Glomerular visceral epithelial cell (primary cell): ENCODE measurements around the gene AGBL2.
"Not testable (repeated sequence)": the region's sequence is repeated elsewhere in the genome, so short reads cannot be mapped to it uniquely, and the experiment has no call there.

ENCODE experiments used
- DNase-seq: peaks from one replicate; pipeline ENCODE4 v3.0.0-alpha.2; 2016; ENCODE audit errors: extremely low spot score

Gene AGBL2, protein sequence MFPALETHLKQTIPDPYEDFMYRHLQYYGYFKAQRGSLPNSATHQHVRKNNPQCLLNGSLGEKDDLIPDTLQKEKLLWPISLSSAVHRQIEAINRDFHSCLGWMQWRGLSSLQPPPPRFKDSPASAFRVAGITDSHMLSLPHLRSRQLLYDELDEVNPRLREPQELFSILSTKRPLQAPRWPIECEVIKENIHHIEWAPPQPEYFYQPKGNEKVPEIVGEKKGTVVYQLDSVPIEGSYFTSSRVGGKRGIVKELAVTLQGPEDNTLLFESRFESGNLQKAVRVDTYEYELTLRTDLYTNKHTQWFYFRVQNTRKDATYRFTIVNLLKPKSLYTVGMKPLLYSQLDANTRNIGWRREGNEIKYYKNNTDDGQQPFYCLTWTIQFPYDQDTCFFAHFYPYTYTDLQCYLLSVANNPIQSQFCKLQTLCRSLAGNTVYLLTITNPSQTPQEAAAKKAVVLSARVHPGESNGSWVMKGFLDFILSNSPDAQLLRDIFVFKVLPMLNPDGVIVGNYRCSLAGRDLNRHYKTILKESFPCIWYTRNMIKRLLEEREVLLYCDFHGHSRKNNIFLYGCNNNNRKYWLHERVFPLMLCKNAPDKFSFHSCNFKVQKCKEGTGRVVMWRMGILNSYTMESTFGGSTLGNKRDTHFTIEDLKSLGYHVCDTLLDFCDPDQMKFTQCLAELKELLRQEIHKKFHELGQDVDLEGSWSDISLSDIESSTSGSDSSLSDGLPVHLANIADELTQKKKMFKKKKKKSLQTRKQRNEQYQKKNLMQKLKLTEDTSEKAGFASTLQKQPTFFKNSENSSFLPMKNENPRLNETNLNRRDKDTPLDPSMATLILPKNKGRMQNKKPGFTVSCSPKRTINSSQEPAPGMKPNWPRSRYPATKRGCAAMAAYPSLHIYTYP

DNA sequence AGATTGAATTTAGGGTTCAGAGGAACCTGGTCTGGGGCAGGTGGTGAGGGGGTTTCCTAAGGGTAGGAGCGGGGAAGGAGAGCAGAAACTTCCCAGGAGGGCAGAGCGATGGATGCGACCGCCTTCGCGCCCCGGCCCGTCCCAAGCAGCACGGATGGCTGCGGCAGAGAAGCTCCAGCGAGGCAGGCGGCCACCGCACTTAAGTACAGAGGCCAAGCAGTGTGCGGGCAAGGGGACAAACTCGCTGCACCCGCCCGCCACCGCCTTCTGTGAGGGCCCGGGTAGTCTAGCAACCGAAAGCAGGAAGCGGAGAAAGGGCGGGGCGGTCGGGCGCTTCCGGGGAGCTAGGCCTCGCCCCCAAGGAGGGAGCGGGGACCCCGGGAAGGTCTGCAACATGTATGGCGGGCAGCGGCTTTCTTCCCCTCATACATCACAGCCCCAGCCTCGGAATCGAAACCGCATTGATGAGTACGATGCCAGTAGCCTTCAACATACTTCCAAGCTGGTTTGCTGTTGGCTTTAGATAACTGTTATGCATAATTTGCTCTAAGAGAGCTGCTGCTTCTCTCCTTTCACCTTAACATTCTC is at the start of gene AGBL2:
AGBL2 (minus strand) TSS at position 288 of the 588 bp plus-strand sequence. CDS start 719 bp downstream, outside the sequence.
- DNase-seq = peak; percentile 74

GRCh38 chr11:47759291-47759690 is 44.1 kb upstream of the AGBL2 start:
- not testable (repeated sequence) for DNase-seq

GRCh38 chr11:47756208-47756607 is 41.0 kb upstream of the AGBL2 start:
- DNase-seq = no peak

DNA sequence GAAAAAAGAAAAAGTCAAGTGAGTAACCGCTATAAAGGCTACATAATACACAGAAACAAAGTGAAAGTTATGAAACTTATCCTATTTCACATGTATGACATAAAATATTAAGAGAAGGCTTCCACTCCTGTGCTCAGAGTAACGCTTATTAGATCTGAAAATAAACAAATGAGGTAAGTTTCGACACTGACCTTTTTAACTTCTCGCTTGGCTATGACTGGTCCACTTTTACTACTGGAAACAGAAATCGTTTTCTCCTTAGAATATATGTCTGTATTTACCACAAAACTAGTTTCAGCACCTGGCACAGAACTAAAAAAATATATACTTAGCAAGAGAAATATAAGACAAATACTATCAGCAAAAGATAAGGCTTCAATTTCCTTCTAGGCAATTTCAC is 35.6 kb upstream of the AGBL2 start:
- DNase-seq = no peak

GRCh38 chr11:47742494-47742893 is 27.3 kb upstream of the AGBL2 start:
- not testable (repeated sequence) for DNase-seq

DNA sequence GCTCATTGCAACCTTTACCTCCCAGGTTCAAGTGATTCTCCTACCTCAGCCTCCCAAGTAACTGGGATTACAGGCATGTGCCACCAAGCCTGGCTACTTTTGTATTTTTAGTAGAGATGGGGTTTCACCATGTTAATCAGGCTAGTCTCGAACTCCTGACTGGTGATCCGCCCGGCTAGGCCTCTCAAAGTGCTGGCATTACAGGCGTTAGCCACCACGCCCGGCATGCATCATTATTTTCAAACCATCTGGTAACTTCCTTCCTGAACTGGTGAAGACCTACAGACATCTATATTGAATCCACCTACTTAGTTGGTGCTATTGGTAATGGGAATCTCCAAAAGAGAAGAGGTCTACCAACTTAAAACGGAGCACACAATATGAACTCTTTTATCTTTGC is 22.6 kb upstream of the AGBL2 start:
- DNase-seq = not testable (repeated sequence)

DNA sequence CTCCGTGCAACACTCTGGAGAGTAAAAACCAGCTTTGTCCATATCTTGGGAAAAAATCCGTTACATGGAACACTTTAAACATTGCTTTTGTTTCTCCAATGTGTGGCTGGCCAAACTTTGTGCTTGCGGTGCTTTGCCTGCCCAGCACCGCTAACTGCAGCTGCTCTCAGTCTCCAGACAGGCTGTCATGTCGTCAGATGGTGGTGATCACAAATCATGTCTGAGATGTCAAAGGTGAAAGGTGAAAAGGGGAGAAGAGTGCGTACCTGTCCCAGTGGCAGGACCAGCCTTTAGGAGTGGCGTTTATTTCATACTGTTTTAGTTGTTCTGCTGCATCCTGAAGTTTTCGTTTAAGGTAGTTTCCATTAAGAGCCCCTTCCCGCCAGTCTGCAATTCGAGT is 17.1 kb upstream of the AGBL2 start:
- no peak for DNase-seq

DNA sequence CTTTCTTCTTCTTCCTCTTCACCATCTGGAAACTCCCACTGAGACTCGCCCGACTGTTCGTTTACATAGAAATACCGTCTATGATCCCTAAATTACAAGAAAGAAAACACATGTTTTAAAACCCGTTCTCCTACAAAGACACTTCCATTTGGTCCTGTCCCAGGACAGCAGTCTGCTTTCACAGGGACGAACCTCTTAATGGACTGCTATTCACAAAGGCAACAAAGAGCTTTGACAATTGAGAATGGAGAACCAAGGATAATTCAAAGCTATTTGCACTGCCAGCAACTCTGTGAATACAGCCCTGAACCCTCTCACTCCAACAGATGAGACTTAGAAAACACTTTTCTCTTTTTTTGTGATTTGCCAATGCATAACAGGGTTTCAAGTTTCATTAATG is 16.3 kb upstream of the AGBL2 start:
- no peak for DNase-seq

GRCh38 chr11:47726878-47727514 is 11.8 kb upstream of the AGBL2 start:
- DNase-seq = no peak

DNA sequence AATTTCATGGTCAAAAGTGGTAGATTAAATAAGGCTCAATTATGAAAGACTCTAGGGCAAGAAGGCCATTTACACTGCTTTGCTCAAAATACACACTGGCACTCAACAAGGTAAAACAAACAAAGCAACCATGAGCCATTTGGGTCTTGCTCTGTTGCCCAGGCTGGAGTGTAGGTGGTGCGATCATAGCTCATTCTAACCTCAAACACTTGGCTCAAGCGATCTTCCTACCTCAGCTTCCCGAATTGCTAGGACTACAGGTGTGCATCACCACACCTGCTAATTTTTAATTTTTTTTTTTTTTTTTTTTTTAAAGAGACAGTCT is 10.9 kb upstream of the AGBL2 start:
- no peak for DNase-seq

GRCh38 chr11:47725442-47726117 is 10.4 kb upstream of the AGBL2 start:
- no peak for DNase-seq

DNA sequence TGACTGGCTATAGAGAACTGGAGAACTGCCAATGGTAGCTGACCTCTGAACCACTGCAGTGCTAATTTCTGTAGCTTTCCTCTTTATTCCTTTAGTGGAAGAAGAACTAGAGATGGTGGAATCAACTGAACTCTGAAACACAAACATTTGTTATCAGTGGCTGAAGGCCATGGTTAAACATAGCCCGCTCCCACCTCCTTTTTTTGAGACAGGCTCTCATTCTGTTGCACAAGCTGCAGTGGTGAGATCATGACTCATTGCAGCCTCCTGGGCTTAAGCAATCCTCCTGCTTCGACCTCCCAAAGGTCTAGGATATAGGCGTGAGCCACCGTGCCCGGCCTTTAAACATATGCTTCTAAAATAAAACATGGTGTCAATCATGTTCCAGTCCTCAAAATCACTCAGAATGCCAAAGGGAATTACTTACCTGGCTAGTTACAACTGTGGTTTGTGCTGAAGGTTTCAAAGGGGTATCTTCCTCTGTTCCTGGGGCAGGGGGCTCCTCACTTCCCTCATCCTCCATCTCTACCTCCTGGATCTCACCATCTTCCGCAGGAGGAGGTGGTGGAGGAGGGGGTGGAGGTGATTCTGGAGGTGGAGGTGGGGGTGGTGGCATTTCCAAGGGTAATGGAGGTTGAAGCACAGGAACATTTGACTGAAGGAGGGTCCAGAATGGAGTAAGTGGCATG is 9.0 kb upstream of the AGBL2 start:
- no peak for DNase-seq

DNA sequence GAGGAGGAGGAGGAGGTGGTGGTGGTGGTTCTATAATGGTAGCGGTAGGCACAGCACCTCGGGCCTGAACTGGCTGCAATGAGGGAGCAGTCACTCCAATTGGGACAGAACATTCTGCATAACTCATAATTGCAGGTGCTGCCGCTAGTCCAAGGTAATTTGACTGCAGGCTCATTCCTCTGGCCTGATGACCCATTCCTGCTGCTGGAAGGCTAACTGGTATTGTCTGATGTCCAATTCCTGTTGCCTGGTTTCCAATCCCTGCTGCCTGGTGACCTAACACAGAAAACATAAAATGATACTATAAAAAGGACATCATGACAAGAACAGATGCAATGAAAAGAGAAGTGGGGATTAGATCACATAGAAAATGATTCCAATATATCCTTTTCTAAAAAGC is 7.9 kb upstream of the AGBL2 start:
- no peak for DNase-seq

DNA sequence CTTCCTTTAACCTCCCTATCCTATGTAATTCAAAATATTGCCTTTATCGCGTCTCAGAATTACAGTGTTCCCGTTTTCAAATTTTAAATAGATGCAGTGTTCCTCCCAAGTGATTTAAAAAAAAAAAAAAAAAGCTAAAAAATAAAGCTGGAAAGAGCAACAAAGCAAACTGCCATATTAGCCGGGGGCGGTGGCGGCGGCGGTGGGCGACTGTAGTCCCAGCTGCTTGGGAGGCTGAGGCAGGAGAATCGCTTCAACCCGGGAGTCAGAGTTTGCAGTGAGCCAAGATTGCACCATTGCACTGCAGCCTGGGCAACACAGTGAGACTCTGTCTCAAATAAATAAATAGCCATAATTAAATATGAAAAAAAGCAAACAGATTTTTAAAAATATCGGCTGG is 5.5 kb upstream of the AGBL2 start:
- no peak for DNase-seq

- peak; percentile 4 for DNase-seq
Observed at GRCh38 chr11:47716692-47717091, 1.5 kb upstream of the AGBL2 start.

GRCh38 chr11:47714554-47715081 is 551 bp downstream of the AGBL2 start:
- peak; percentile 1 for DNase-seq

DNA sequence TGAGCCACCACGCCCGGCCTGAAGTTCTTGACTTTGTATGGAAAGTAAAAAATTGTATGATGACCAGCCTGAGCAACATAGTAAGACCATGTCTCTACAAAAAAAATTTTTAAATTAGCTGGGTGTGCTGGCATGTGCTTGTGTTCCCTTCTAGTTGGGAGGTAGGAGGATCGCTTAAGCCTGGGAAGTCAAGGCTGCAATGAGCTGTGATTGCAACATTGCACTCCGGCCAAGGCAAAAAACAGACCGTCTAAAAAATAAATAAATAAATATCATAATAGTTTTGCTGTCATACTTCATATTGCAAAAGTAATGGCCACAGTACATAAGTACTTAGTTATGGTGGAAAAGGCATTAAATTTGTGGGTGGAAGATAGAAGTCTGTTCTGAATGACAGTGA is 3.4 kb downstream of the AGBL2 start:
- no peak for DNase-seq

GRCh38 chr11:47711225-47711624 is 3.9 kb downstream of the AGBL2 start:
- DNase-seq = no peak

- DNase-seq = not testable (repeated sequence)
Observed at GRCh38 chr11:47707275-47707786, 7.8 kb downstream of the AGBL2 start.

- no peak for DNase-seq
Observed at GRCh38 chr11:47705721-47706120, 9.4 kb downstream of the AGBL2 start.
